Measurements from ENCODE around the gene ANKRD40CL.

- no peak for TF ChIP-seq POLR2A (IDR thresholded peaks at IDR 0.05; ENCODE audit: low read length)
- TF ChIP-seq GATA1 (IDR thresholded peaks at IDR 0.05; ENCODE audit: low read depth, low read length) = no peak
These were observed 4.9 kb upstream of the ANKRD40CL start for GRCh38 chr17:50771991-50772785.

Measured in erythroblast (primary cell).